Neutrophil (primary cell): ENCODE measurements around the gene CFAP74.

Experiments
- H3K27ac ChIP-seq: fragments of 200-600 bp; sonication (generic); 2 replicates; pipeline ENCODE4 v1.5.1; 2016; ENCODE audit warnings: mild to moderate bottlenecking, moderate library complexity
- H3K27me3 ChIP-seq: fragments of 200-600 bp; sonication (generic); 2 replicates; pipeline ENCODE4 v1.6.0; 2016; ENCODE audit warnings: mild to moderate bottlenecking
- H3K36me3 ChIP-seq: fragments of 200-600 bp; sonication (generic); 2 replicates; pipeline ENCODE4 v1.5.1; 2017
- H3K4me1 ChIP-seq, 2 experiments: fragments of 200-600 bp in 1 of 2; sonication (generic) in 1 of 2; 1 replicate in 1 of 2; 2 replicates in 1 of 2; pipeline versions ENCODE4 v1.5.1 to v1.6.1; 2013 to 2016; ENCODE audit warnings: low read depth in 1 of 2, low read length in 1 of 2, mild to moderate bottlenecking in 1 of 2, moderate library complexity in 1 of 2; ENCODE audit not compliant: control insufficient read depth in 1 of 2, insufficient read depth in 1 of 2
- H3K4me3 ChIP-seq, 2 experiments: fragments of 200-600 bp in 1 of 2; sonication (generic) in 1 of 2; 1 replicate in 1 of 2; 2 replicates in 1 of 2; pipeline ENCODE4 v1.5.1; 2013 to 2016; ENCODE audit warnings: low read depth in 1 of 2, low read length in 1 of 2, mild to moderate bottlenecking in 1 of 2, moderate library complexity in 1 of 2
- H3K9me3 ChIP-seq: fragments of 200-600 bp; sonication (generic); 2 replicates; pipeline ENCODE4 v1.5.1; 2016
- CTCF ChIP-seq: fragments of 200-600 bp; sonication (generic); IDR thresholded peaks from 2 replicates; pipeline ENCODE4 v1.5.1; 2016; ENCODE audit warnings: antibody characterized with exemption

CFAP74 gene

GRCh38 chr1:1879942-1880341, 123.6 kb downstream of the CFAP74 start:
- H3K36me3 ChIP-seq, result peaks cover 11% of the 10 kb centered on the region
- H3K4me3 ChIP-seq, result no peak overlapping the region
- TF ChIP-seq CTCF, result no peak
- H3K9me3 ChIP-seq, result no peaks in the 10 kb centered on the region
- no peaks in the 10 kb centered on the region for H3K27me3 ChIP-seq
- no peak overlapping the region for H3K27ac ChIP-seq
- H3K4me1 ChIP-seq, result peaks cover 14 to 46% of the 10 kb centered on the region in 2 experiments

GRCh38 chr1:1877865-1878436, 125.6 kb downstream of the CFAP74 start:
- H3K27ac ChIP-seq, result peak overlapping the region; percentile 39
- H3K27me3 ChIP-seq, result no peaks in the 10 kb centered on the region
- H3K36me3 ChIP-seq, result peaks cover 24% of the 10 kb centered on the region
- H3K9me3 ChIP-seq, result no peaks in the 10 kb centered on the region
- H3K4me3 ChIP-seq, result no peak overlapping the region
- H3K4me1 ChIP-seq, result peaks cover 12 to 46% of the 10 kb centered on the region in 2 experiments
- no peak for TF ChIP-seq CTCF

- Histone ChIP-seq H3K27ac (peak overlapping the region; percentile 26), H3K27me3 (no peaks in the 10 kb centered on the region), H3K4me1 (peaks cover 14 to 46% of the 10 kb centered on the region in 2 experiments), H3K4me3 (no peak overlapping the region), H3K36me3 (peaks cover 24% of the 10 kb centered on the region), H3K9me3 (no peaks in the 10 kb centered on the region)
- no peak for TF ChIP-seq CTCF
These were observed 127.2 kb downstream of the CFAP74 start for GRCh38 chr1:1876335-1876930.

- Histone ChIP-seq H3K4me1 (peaks cover 14 to 42% of the 10 kb centered on the region in 2 experiments), H3K9me3 (no peaks in the 10 kb centered on the region), H3K4me3 (no peak overlapping the region), H3K27me3 (no peaks in the 10 kb centered on the region), H3K36me3 (peaks cover 24% of the 10 kb centered on the region), H3K27ac (peak overlapping the region; percentile 26)
- no peak for TF ChIP-seq CTCF
These were observed 127.7 kb downstream of the CFAP74 start for GRCh38 chr1:1875932-1876331.

GRCh38 chr1:1874901-1875300, 128.7 kb downstream of the CFAP74 start:
- Histone ChIP-seq H3K27me3 (no peaks in the 10 kb centered on the region), H3K36me3 (peaks cover 24% of the 10 kb centered on the region), H3K9me3 (no peaks in the 10 kb centered on the region), H3K4me1 (peaks cover 15 to 44% of the 10 kb centered on the region in 2 experiments), H3K27ac (peak overlapping the region; percentile 26), H3K4me3 (no peak overlapping the region)
- no peak for TF ChIP-seq CTCF
